BLaER1 (cell line): ENCODE results near the gene KAT2B.

Experiments used
- H3K27ac ChIP-seq: shearing (Covaris generic); formaldehyde crosslinking; 2 replicates; pipeline ENCODE4 v1.8.1; 2022
- H3K27me3 ChIP-seq: shearing (Covaris generic); formaldehyde crosslinking; 2 replicates; pipeline ENCODE4 v1.8.1; 2022
- H3K36me3 ChIP-seq: shearing (Covaris generic); formaldehyde crosslinking; 2 replicates; pipeline ENCODE4 v1.8.1; 2022
- H3K4me1 ChIP-seq: shearing (Covaris generic); formaldehyde crosslinking; 2 replicates; pipeline ENCODE4 v1.8.1; 2022
- H3K4me2 ChIP-seq: shearing (Covaris generic); formaldehyde crosslinking; 2 replicates; pipeline ENCODE4 v1.8.1; 2022
- H3K4me3 ChIP-seq: shearing (Covaris generic); formaldehyde crosslinking; 2 replicates; pipeline ENCODE4 v1.8.1; 2022
- H3K9ac ChIP-seq: shearing (Covaris generic); formaldehyde crosslinking; 2 replicates; pipeline ENCODE4 v1.8.1; 2022
- H3K9me3 ChIP-seq: shearing (Covaris generic); formaldehyde crosslinking; 2 replicates; pipeline ENCODE4 v1.8.1; 2022
- H4K20me1 ChIP-seq: shearing (Covaris generic); formaldehyde crosslinking; 2 replicates; pipeline ENCODE4 v1.8.1; 2022
- Cebpa-rat ChIP-seq: shearing (Covaris generic); IDR thresholded peaks from 2 replicates; pipeline ENCODE4 v1.8.1; 2022

KAT2B gene

DNA sequence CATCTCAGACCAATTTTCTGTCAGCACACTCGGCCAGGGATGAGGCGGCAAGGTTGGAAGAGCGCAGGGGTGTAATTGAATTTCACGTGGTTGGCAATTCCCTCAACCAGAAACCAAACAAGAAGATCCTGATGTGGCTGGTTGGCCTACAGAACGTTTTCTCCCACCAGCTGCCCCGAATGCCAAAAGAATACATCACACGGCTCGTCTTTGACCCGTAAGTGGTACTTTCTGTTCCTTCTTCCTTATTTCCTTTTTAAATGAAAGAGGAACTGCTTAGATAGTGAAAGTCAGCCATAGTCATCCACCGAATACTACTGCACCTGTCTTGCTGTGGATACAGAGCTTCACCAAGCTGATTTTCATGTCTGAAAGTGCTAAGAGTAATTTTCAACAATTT is 85.7 kb downstream of the KAT2B start:
- H3K36me3 ChIP-seq, result peaks cover 32% of the 10 kb centered on the region
- no peaks in the 10 kb centered on the region for H3K9me3 ChIP-seq
- H3K4me3 ChIP-seq, result no peak overlapping the region
- peak overlapping the region; percentile 31 for H3K27ac ChIP-seq
- H4K20me1 ChIP-seq, result no peaks in the 10 kb centered on the region
- no peak overlapping the region for H3K9ac ChIP-seq
- peak overlapping the region; percentile 67 for H3K4me2 ChIP-seq
- H3K4me1 ChIP-seq, result peaks cover 14% of the 10 kb centered on the region
- no peak for TF ChIP-seq Cebpa-rat
- no peaks in the 10 kb centered on the region for H3K27me3 ChIP-seq

GRCh38 chr3:20128358-20128757 is 88.1 kb downstream of the KAT2B start:
- Histone ChIP-seq H3K4me3 (no peak overlapping the region), H3K9ac (no peak overlapping the region), H3K36me3 (peaks cover 30% of the 10 kb centered on the region), H3K27me3 (no peaks in the 10 kb centered on the region), H3K4me1 (peaks cover 14% of the 10 kb centered on the region), H3K9me3 (no peaks in the 10 kb centered on the region), H4K20me1 (no peaks in the 10 kb centered on the region), H3K4me2 (no peak overlapping the region), H3K27ac (no peak overlapping the region)
- no peak for TF ChIP-seq Cebpa-rat

GRCh38 chr3:20130106-20130505 is 89.9 kb downstream of the KAT2B start:
- Histone ChIP-seq H3K9ac (no peak overlapping the region), H3K27ac (no peak overlapping the region), H3K27me3 (no peaks in the 10 kb centered on the region), H4K20me1 (no peaks in the 10 kb centered on the region), H3K4me3 (no peak overlapping the region), H3K36me3 (peaks cover 22% of the 10 kb centered on the region), H3K9me3 (no peaks in the 10 kb centered on the region), H3K4me2 (no peak overlapping the region), H3K4me1 (peaks cover 14% of the 10 kb centered on the region)
- no peak for TF ChIP-seq Cebpa-rat

- Histone ChIP-seq H3K4me1 (no peaks in the 10 kb centered on the region), H4K20me1 (no peaks in the 10 kb centered on the region), H3K4me3 (no peak overlapping the region), H3K27me3 (no peaks in the 10 kb centered on the region), H3K9me3 (no peaks in the 10 kb centered on the region), H3K27ac (no peak overlapping the region), H3K9ac (no peak overlapping the region), H3K4me2 (no peak overlapping the region), H3K36me3 (peaks cover 19% of the 10 kb centered on the region; the same call in 1 of the 2 replicates)
- no peak for TF ChIP-seq Cebpa-rat
Observed at GRCh38 chr3:20136231-20136630, 96.0 kb downstream of the KAT2B start.

- no peaks in the 10 kb centered on the region for H3K4me1 ChIP-seq
- no peak for TF ChIP-seq Cebpa-rat
- H3K4me2 ChIP-seq, result no peak overlapping the region
- no peaks in the 10 kb centered on the region for H3K9me3 ChIP-seq
- no peak overlapping the region for H3K4me3 ChIP-seq
- H3K27me3 ChIP-seq, result no peaks in the 10 kb centered on the region
- H3K9ac ChIP-seq, result no peak overlapping the region
- H4K20me1 ChIP-seq, result no peaks in the 10 kb centered on the region
- H3K27ac ChIP-seq, result no peak overlapping the region
- peaks cover 21% of the 10 kb centered on the region; the same call in 1 of the 2 replicates for H3K36me3 ChIP-seq
Observed at GRCh38 chr3:20137647-20138046, 97.4 kb downstream of the KAT2B start.

DNA sequence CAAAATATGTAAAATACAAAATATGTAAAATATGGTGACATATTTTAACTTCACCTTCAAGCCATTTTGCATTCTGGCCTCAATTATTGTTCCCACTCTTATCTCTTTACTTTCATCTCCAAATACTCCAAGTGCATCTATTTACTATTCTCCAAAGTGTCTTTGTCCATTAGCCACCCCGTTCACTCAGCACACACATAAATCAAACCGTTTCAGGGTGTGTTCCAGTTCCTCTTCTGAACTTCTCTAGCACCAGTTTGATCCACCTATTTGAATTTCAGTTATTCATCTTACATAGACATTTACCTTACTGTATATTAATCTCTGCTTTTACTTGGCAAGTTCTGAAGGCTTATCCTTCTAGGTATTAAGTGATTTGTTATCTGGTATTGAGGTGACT is 100.6 kb downstream of the KAT2B start:
- Histone ChIP-seq H3K27me3 (no peaks in the 10 kb centered on the region), H3K4me2 (no peak overlapping the region), H3K9ac (no peak overlapping the region), H3K36me3 (peaks cover 35% of the 10 kb centered on the region; the same call in 1 of the 2 replicates), H3K4me3 (no peak overlapping the region), H4K20me1 (no peaks in the 10 kb centered on the region), H3K27ac (no peak overlapping the region), H3K4me1 (no peaks in the 10 kb centered on the region), H3K9me3 (no peaks in the 10 kb centered on the region)
- no peak for TF ChIP-seq Cebpa-rat

DNA sequence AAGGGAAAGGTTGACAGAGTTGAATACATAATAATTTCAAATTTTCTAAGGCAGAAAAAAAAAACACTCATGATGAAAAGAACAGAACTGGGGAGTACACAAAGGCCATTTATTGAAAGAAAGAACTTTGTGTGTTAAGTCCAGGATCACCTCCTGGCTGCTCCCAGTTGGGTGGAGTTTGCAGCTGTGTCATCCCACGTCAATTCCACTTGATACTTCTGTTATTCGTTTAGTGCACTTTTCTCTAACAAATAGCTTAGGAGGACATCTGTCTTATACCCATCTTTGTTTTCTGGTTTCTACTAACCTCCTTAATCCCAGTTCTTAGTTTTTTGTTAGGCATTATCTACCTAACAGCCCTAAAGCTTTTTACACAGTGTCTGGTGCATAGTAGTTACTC is 101.1 kb downstream of the KAT2B start:
- Histone ChIP-seq H3K27me3 (no peaks in the 10 kb centered on the region), H3K9ac (no peak overlapping the region), H3K9me3 (no peaks in the 10 kb centered on the region), H3K36me3 (peaks cover 35% of the 10 kb centered on the region; the same call in 1 of the 2 replicates), H3K4me2 (no peak overlapping the region), H4K20me1 (no peaks in the 10 kb centered on the region), H3K4me3 (no peak overlapping the region), H3K27ac (no peak overlapping the region), H3K4me1 (no peaks in the 10 kb centered on the region)
- TF ChIP-seq Cebpa-rat, result no peak

DNA sequence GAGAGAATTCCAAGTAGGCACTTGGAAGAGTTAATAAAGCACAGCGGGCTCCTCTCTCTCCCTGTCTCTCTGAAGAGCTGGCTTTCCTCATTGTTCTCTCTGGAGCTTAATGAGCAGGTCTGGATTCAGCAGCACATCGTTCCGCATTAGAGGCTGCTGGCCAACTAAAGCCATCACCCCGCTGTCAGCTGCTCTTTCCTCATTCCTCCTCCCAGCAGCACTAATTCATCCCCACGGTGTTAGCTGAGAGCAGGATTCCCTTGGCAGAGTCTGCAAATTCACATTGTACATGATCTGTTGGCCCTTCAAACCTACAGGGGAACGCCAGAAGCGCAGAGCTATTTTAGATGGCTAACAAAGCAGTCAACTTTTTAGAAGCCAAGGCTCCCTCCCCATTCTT is 101.6 kb downstream of the KAT2B start:
- Histone ChIP-seq H3K27me3 (no peaks in the 10 kb centered on the region), H3K4me2 (no peak overlapping the region), H3K4me1 (no peaks in the 10 kb centered on the region), H4K20me1 (no peaks in the 10 kb centered on the region), H3K4me3 (no peak overlapping the region), H3K36me3 (peaks cover 35% of the 10 kb centered on the region; the same call in 1 of the 2 replicates), H3K27ac (no peak overlapping the region), H3K9me3 (no peaks in the 10 kb centered on the region), H3K9ac (no peak overlapping the region)
- TF ChIP-seq Cebpa-rat, result no peak

GRCh38 chr3:20142517-20142916 is 102.3 kb downstream of the KAT2B start:
- Histone ChIP-seq H3K4me3 (no peak overlapping the region), H3K9ac (no peak overlapping the region), H3K36me3 (peaks cover 30% of the 10 kb centered on the region; the same call in 1 of the 2 replicates), H4K20me1 (no peaks in the 10 kb centered on the region), H3K27ac (no peak overlapping the region), H3K9me3 (no peaks in the 10 kb centered on the region), H3K4me1 (no peaks in the 10 kb centered on the region), H3K27me3 (no peaks in the 10 kb centered on the region), H3K4me2 (no peak overlapping the region)
- TF ChIP-seq Cebpa-rat, result no peak

GRCh38 chr3:20143519-20143918 is 103.3 kb downstream of the KAT2B start:
- Histone ChIP-seq H3K4me2 (no peak overlapping the region), H3K4me3 (no peak overlapping the region), H3K9me3 (no peaks in the 10 kb centered on the region), H3K36me3 (peaks cover 36% of the 10 kb centered on the region), H4K20me1 (no peaks in the 10 kb centered on the region), H3K27me3 (no peaks in the 10 kb centered on the region), H3K4me1 (no peaks in the 10 kb centered on the region), H3K27ac (no peak overlapping the region), H3K9ac (no peak overlapping the region)
- TF ChIP-seq Cebpa-rat, result no peak

- no peak overlapping the region for H3K4me2 ChIP-seq
- H4K20me1 ChIP-seq, result no peaks in the 10 kb centered on the region
- peaks cover 38% of the 10 kb centered on the region for H3K36me3 ChIP-seq
- no peaks in the 10 kb centered on the region for H3K9me3 ChIP-seq
- no peak overlapping the region for H3K4me3 ChIP-seq
- H3K27me3 ChIP-seq, result no peaks in the 10 kb centered on the region
- H3K4me1 ChIP-seq, result no peaks in the 10 kb centered on the region
- H3K27ac ChIP-seq, result no peak overlapping the region
- TF ChIP-seq Cebpa-rat, result no peak
- no peak overlapping the region for H3K9ac ChIP-seq
Observed at GRCh38 chr3:20145874-20146273, 105.6 kb downstream of the KAT2B start.
